Measurements from ENCODE around the gene CHRM2. TPM values are rescaled to one million over a fixed set of nuclear protein-coding genes. Genes with fewer than 3 reads are reported as not detected.

The CHRM2 gene
- total RNA-seq, 2 experiments from 2014 or later = not detected

GRCh38 chr7:136925556-136925955 lies 57.1 kb downstream of the CHRM2 start:
- Mint-ChIP-seq H3K27me3 (no peaks in the 10 kb centered on the region), H3K9me3 (peaks cover 3% of the 10 kb centered on the region), H3K4me1 (no peaks in the 10 kb centered on the region), H3K4me3 (no peak overlapping the region), H3K27ac (no peak overlapping the region), H3K36me3 (peaks cover 1% of the 10 kb centered on the region)
- DNase-seq = no peak

DNA sequence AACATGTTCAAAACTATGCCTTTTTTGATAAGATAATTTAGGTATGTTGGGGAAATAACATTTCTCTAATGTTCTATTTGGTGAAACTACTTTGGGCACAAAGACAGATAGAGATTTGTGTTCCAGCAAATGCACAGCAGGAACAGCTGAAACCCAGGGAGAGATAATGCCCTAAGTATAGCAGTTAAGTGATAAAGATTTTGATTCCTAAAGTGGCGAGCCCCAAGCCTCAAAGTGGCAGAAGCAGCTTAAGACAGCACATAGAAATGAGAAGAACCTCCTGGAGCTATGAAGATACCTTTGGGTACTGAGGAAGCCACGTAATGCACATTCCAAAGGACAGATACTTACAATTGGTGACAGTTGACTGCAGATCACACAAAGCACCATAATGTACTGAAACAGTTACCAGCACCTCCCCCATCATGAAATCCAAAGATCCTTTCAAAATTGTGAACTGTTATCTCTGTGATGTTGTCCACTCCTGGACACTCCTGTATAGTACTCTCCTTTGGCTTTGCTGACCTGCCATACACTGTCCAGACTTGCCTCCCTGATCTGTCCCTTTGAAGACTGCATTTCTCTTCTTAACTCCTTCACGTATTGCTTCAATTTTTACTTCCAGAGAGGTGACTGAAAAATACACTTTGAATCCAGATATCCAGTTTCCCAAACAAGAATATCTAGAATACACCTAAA lies 62.9 kb downstream of the CHRM2 start:
- H3K4me1 Mint-ChIP-seq = no peaks in the 10 kb centered on the region
- no peaks in the 10 kb centered on the region for H3K27me3 Mint-ChIP-seq
- no peak overlapping the region for H3K4me3 Mint-ChIP-seq
- DNase-seq = no peak
- no peak overlapping the region for H3K27ac Mint-ChIP-seq
- peaks cover 1% of the 10 kb centered on the region for H3K36me3 Mint-ChIP-seq
- peaks cover 9% of the 10 kb centered on the region for H3K9me3 Mint-ChIP-seq

GRCh38 chr7:136937436-136937835 lies 69.0 kb downstream of the CHRM2 start:
- Mint-ChIP-seq H3K4me1 (no peaks in the 10 kb centered on the region), H3K27me3 (no peaks in the 10 kb centered on the region), H3K9me3 (peaks cover 6% of the 10 kb centered on the region), H3K4me3 (no peak overlapping the region), H3K36me3 (no peaks in the 10 kb centered on the region), H3K27ac (no peak overlapping the region)
- no peak for DNase-seq

DNA sequence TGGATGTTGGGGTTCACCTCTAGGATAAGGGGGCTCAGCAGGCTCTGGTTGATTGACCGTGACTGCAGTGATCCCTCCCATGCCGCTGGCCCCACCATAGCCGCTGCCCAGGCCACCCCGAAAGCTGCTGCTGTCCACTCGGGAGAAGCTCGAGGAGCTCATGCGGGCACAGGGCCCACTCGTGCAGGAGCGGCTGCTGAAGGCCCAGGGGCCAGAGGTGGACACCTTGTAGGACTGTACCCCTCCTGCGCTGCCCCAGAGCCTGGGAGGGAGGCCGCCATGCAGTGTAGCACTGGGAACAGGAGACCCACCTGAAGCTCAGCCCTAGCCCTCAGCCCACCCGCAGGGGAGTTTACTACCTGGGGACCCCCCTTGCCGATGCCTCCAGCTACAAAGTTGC lies 70.0 kb downstream of the CHRM2 start:
- no peak for DNase-seq
- H3K36me3 Mint-ChIP-seq = no peaks in the 10 kb centered on the region
- H3K4me1 Mint-ChIP-seq = no peaks in the 10 kb centered on the region

DNA sequence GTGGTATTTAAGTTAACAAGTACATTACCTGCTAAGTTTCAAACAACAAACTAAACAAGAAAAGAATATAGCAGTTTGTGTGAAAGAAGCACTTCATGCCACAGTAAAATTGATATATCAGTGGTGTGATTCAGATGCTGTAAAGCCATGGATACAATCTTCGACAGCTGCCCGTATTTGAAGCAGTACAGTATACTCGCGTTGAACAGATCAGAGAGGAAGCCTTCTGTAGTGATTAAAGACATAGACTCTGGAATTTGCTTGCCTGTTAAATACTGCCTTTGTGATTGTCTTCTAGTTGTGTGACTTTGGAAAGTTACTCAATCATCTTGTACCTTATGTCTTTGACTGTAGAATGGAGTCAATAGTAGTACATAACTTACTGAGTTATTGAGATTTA lies 71.7 kb downstream of the CHRM2 start:
- no peaks in the 10 kb centered on the region for H3K36me3 Mint-ChIP-seq
- H3K4me1 Mint-ChIP-seq = no peaks in the 10 kb centered on the region
- H3K27me3 Mint-ChIP-seq = no peaks in the 10 kb centered on the region
- no peak overlapping the region for H3K4me3 Mint-ChIP-seq
- no peak for DNase-seq
- no peaks in the 10 kb centered on the region for H3K9me3 Mint-ChIP-seq
- no peak overlapping the region for H3K27ac Mint-ChIP-seq

More for the DNA sequence above, 70.0 kb downstream of the CHRM2 start:
- H3K27ac Mint-ChIP-seq = no peak overlapping the region
- peaks cover 3% of the 10 kb centered on the region for H3K9me3 Mint-ChIP-seq
- H3K27me3 Mint-ChIP-seq = no peaks in the 10 kb centered on the region
- H3K4me3 Mint-ChIP-seq = no peak overlapping the region

DNA sequence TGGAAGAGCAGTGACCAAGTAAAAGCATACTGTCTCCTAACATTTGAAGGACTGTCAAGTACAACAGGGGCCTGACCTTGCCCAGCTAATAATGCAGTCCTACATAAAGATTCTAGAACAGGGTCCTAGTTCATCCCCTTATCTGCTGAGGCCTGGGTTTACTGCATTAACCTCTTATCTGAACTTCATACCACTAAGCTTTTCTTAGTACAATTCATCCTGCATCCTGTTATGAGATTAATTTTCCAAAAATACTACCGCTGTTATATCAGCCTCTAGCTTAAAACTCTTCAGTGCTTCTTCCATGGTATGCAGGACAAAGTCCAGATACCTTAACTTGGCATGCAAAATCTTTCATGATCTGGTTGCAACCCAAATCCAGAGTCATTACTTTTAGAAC lies 72.5 kb downstream of the CHRM2 start:
- Mint-ChIP-seq H3K4me3 (no peak overlapping the region), H3K36me3 (no peaks in the 10 kb centered on the region), H3K27me3 (no peaks in the 10 kb centered on the region), H3K9me3 (no peaks in the 10 kb centered on the region), H3K27ac (no peak overlapping the region), H3K4me1 (no peaks in the 10 kb centered on the region)
- DNase-seq = no peak

DNA sequence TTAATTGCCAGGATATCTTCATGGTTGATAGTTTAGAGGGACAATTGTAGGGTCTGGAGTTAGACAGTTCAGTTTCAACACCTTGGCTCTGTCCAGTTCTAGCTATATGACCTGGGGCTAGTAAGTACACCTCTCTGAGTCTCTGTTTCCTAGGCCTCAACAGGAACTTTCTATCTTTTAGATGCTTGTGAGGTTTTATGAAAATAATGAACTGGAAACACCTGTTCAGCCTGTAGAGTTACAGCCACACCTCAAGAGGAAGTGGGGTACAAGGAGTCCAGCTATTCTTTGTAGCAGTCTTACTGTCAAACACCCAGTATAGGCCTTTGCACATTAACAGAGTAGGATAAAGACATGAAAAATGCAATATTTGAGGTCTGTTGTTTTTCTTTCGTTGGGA lies 73.4 kb downstream of the CHRM2 start:
- Mint-ChIP-seq H3K36me3 (no peaks in the 10 kb centered on the region), H3K4me3 (no peak overlapping the region), H3K4me1 (no peaks in the 10 kb centered on the region), H3K27me3 (no peaks in the 10 kb centered on the region), H3K27ac (no peak overlapping the region), H3K9me3 (no peaks in the 10 kb centered on the region)
- DNase-seq = no peak

DNA sequence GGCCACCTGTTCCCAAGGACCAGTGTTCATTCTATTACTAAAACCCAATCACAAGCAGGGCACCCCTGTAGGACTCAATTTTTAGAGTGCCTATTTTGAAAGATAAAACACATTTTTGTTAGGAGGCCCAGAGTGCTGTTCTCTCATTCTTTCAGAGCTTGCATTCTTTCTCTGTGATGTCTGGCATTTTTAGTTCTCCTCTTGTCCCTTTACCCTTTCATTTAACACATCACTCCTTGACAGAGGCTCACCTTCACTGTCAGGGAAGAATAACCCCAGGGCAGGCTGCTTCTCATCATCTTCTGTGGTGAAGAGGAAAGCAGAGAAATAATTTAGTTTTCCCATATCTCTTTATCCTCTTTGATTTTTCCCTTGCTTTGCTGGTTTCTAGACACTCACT lies 73.9 kb downstream of the CHRM2 start:
- Mint-ChIP-seq H3K27ac (no peak overlapping the region), H3K36me3 (no peaks in the 10 kb centered on the region), H3K9me3 (no peaks in the 10 kb centered on the region), H3K4me1 (no peaks in the 10 kb centered on the region), H3K4me3 (no peak overlapping the region), H3K27me3 (no peaks in the 10 kb centered on the region)
- no peak for DNase-seq

- no peaks in the 10 kb centered on the region for H3K36me3 Mint-ChIP-seq
- no peaks in the 10 kb centered on the region for H3K27me3 Mint-ChIP-seq
- no peaks in the 10 kb centered on the region for H3K4me1 Mint-ChIP-seq
- no peak for DNase-seq
- no peaks in the 10 kb centered on the region for H3K9me3 Mint-ChIP-seq
- H3K4me3 Mint-ChIP-seq = no peak overlapping the region
- H3K27ac Mint-ChIP-seq = no peak overlapping the region
These were observed 74.5 kb downstream of the CHRM2 start for GRCh38 chr7:136942994-136943393.

GRCh38 chr7:136947347-136947746 lies 78.9 kb downstream of the CHRM2 start:
- Mint-ChIP-seq H3K4me1 (no peaks in the 10 kb centered on the region), H3K27me3 (no peaks in the 10 kb centered on the region), H3K27ac (no peak overlapping the region), H3K4me3 (no peak overlapping the region), H3K9me3 (peaks cover 2% of the 10 kb centered on the region), H3K36me3 (no peaks in the 10 kb centered on the region)
- no peak for DNase-seq

- Mint-ChIP-seq H3K36me3 (no peaks in the 10 kb centered on the region), H3K4me3 (no peak overlapping the region), H3K27me3 (no peaks in the 10 kb centered on the region), H3K4me1 (no peaks in the 10 kb centered on the region), H3K9me3 (peaks cover 2% of the 10 kb centered on the region), H3K27ac (no peak overlapping the region)
- DNase-seq = no peak
These were observed 81.9 kb downstream of the CHRM2 start for GRCh38 chr7:136950331-136950730.

DNA sequence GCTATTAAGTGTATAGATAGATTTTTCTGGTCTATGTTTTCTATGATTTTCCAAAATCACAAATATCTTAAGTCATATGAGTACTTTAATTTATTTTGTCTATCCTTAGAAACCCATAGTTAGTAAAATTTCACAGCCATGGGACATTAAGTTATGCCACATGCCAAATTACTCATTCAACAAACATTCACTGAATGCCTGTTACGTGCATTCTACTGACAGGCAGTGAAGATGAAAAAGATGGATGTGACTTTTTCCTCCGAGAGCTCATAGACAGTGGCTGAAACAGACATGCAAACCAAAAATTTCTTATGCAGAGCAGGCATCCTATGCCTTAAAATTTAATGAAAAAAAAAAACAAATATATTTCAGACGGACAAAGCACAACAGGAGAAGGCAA lies 84.9 kb downstream of the CHRM2 start:
- no peak overlapping the region for H3K27ac Mint-ChIP-seq
- H3K9me3 Mint-ChIP-seq = peaks cover 2% of the 10 kb centered on the region
- no peak overlapping the region for H3K4me3 Mint-ChIP-seq
- H3K36me3 Mint-ChIP-seq = no peaks in the 10 kb centered on the region
- no peaks in the 10 kb centered on the region for H3K4me1 Mint-ChIP-seq
- no peaks in the 10 kb centered on the region for H3K27me3 Mint-ChIP-seq
- DNase-seq = no peak

GRCh38 chr7:136956232-136956631 lies 87.8 kb downstream of the CHRM2 start:
- Mint-ChIP-seq H3K27ac (no peak overlapping the region), H3K36me3 (no peaks in the 10 kb centered on the region), H3K4me3 (no peak overlapping the region), H3K27me3 (no peaks in the 10 kb centered on the region), H3K4me1 (no peaks in the 10 kb centered on the region), H3K9me3 (no peaks in the 10 kb centered on the region)
- no peak for DNase-seq

DNA sequence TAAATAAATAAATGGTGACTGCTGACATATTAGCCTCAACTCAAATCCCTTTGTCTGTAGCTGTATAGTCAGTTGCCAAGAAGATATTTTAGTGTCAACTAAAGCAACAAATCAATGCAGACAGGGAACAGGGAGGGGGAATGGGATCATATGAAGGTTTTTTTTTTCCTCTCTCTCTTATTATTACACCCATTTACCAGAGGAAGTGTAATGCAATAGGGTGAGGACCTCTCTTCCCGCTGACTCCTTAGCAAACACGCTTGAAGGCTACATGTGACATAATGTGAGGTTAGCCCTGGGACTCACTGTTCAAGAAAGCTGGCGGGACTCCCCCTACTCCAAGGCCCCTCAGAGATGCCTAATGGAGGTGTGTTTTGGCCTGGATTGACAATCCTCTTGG lies 88.2 kb downstream of the CHRM2 start:
- Mint-ChIP-seq H3K36me3 (no peaks in the 10 kb centered on the region), H3K4me3 (no peak overlapping the region), H3K4me1 (no peaks in the 10 kb centered on the region), H3K9me3 (peaks cover 2% of the 10 kb centered on the region), H3K27me3 (no peaks in the 10 kb centered on the region), H3K27ac (no peak overlapping the region)
- DNase-seq = no peak

GRCh38 chr7:136957391-136957790 lies 88.9 kb downstream of the CHRM2 start:
- Mint-ChIP-seq H3K36me3 (no peaks in the 10 kb centered on the region), H3K4me3 (no peak overlapping the region), H3K9me3 (peaks cover 2% of the 10 kb centered on the region), H3K4me1 (no peaks in the 10 kb centered on the region), H3K27me3 (no peaks in the 10 kb centered on the region), H3K27ac (no peak overlapping the region)
- DNase-seq = no peak

GRCh38 chr7:136958016-136958415 lies 89.6 kb downstream of the CHRM2 start:
- Mint-ChIP-seq H3K36me3 (no peaks in the 10 kb centered on the region), H3K4me1 (no peaks in the 10 kb centered on the region), H3K4me3 (no peak overlapping the region), H3K27me3 (no peaks in the 10 kb centered on the region), H3K27ac (no peak overlapping the region), H3K9me3 (peaks cover 5% of the 10 kb centered on the region)
- no peak for DNase-seq

Measured in activated naive CD8-positive, alpha-beta T cell treated with anti-CD3 and anti-CD28 coated beads for 36 hours (primary cell).